Vagina (tissue), 2 donors: ENCODE measurements around the gene UBQLN2.

Source experiments
- POLR2A ChIP-seq, 2 donors: fragments of 450-650 bp; IDR thresholded peaks; one replicate each; pipeline ENCODE4 v1.6.1; 2017; ENCODE audit warnings: antibody characterized with exemption in 2 of 2, mild to moderate bottlenecking in 2 of 2, moderate library complexity in 2 of 2
- TF ChIP-seq, protein P1 (sequence below), 3 experiments: fragments of 450-650 bp in 2 of 3; fragments of 200-600 bp in 1 of 3; sonication (generic) in 1 of 3; IDR thresholded peaks; one replicate each; pipeline ENCODE4 v1.5.1; 2017 to 2019; ENCODE audit warnings: antibody characterized with exemption in 3 of 3, mild to moderate bottlenecking in 2 of 3, moderate library complexity in 2 of 3

- TF ChIP-seq, protein P1, sequence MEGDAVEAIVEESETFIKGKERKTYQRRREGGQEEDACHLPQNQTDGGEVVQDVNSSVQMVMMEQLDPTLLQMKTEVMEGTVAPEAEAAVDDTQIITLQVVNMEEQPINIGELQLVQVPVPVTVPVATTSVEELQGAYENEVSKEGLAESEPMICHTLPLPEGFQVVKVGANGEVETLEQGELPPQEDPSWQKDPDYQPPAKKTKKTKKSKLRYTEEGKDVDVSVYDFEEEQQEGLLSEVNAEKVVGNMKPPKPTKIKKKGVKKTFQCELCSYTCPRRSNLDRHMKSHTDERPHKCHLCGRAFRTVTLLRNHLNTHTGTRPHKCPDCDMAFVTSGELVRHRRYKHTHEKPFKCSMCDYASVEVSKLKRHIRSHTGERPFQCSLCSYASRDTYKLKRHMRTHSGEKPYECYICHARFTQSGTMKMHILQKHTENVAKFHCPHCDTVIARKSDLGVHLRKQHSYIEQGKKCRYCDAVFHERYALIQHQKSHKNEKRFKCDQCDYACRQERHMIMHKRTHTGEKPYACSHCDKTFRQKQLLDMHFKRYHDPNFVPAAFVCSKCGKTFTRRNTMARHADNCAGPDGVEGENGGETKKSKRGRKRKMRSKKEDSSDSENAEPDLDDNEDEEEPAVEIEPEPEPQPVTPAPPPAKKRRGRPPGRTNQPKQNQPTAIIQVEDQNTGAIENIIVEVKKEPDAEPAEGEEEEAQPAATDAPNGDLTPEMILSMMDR (IDR thresholded peaks at IDR 0.05): no peak
- no peak for TF ChIP-seq POLR2A (IDR thresholded peaks at IDR 0.05)
These were observed 11.4 kb downstream of the UBQLN2 start for GRCh38 chrX:56574861-56575260.
